ENCODE measurements around the gene MTHFD2L. TPM values are rescaled to one million over a fixed set of nuclear protein-coding genes. Genes with fewer than 3 reads are reported as not detected.

The MTHFD2L gene
- total RNA-seq, 1 experiment from 2014 or later, result 11.6 TPM

- H3K4ac ChIP-seq (ENCODE audit: low read depth, low read length), result no peak overlapping the region
- Mint-ChIP-seq H3K4me3 (no peak overlapping the region), H3K27ac (no peak overlapping the region), H3K9me3 (peaks cover 48 to 50% of the 10 kb centered on the region in 2 experiments), H3K36me3 (ENCODE audit: insufficient read depth in 1 of 3, low read depth in 3 of 3) (peaks cover 22 to 47% (median 27%) of the 10 kb centered on the region in 3 experiments), H3K27me3 (ENCODE audit: low read depth) (no peaks in the 10 kb centered on the region), H3K4me1 (no peaks in the 10 kb centered on the region)
- no peak overlapping the region for H4K5ac ChIP-seq (ENCODE audit: insufficient read length, low read depth, low read length)
- H2BK12ac ChIP-seq (ENCODE audit: insufficient read length, low read depth, low read length), result no peak overlapping the region
- no peak overlapping the region for H2BK15ac ChIP-seq (ENCODE audit: low read depth, low read length)
- no peaks in the 10 kb centered on the region for H3K79me1 ChIP-seq (ENCODE audit: insufficient read depth, low read depth, low read length, poor library complexity, severe bottlenecking)
- H3K56ac ChIP-seq (ENCODE audit: insufficient read length, low read depth, low read length), result no peak overlapping the region
- no peak overlapping the region for H2BK5ac ChIP-seq (ENCODE audit: insufficient read length, low read length)
- H3K9ac ChIP-seq (ENCODE audit: extremely low read depth, insufficient read length, low read length), result no peak overlapping the region
- no peaks in the 10 kb centered on the region for H3K4me1 ChIP-seq (ENCODE audit: insufficient read depth, low read length)
- no peak overlapping the region for H3K23ac ChIP-seq (ENCODE audit: insufficient read length, low read depth, low read length)
- peaks cover 13% of the 10 kb centered on the region for H3K9me3 ChIP-seq (ENCODE audit: control insufficient read depth, low read depth, low read length)
- H3T11ph ChIP-seq (ENCODE audit: low read length), result no peak overlapping the region
- no peak overlapping the region for H3K14ac ChIP-seq (ENCODE audit: insufficient read depth, low read length)
- no peaks in the 10 kb centered on the region for H4K20me1 ChIP-seq (ENCODE audit: control insufficient read depth, insufficient read depth, insufficient read length)
- WGBS (ENCODE audit: extremely low coverage, insufficient read length, low lambda C conversion rate), result no CpG with 5 or more reads among the region's 1 CpG
- no peaks in the 10 kb centered on the region for H3K23me2 ChIP-seq (ENCODE audit: insufficient read length, low read depth, low read length, poor library complexity, severe bottlenecking)
- H2AK5ac ChIP-seq (ENCODE audit: insufficient read length, low read length), result no peak overlapping the region
- H2BK120ac ChIP-seq (ENCODE audit: low read depth, low read length, poor library complexity, severe bottlenecking), result no peak overlapping the region
- no peak for TF ChIP-seq CTCF (conservative IDR thresholded peaks at IDR 0.05)
- H4K8ac ChIP-seq (replicated peaks; ENCODE audit: insufficient read length, low read depth, low read length), result no peak overlapping the region
- no peak overlapping the region for H3K27ac ChIP-seq (ENCODE audit: insufficient read length, low read depth, low read length)
- no peak overlapping the region for H2BK20ac ChIP-seq (ENCODE audit: low read depth, low read length, poor library complexity, severe bottlenecking)
- DNase-seq, result no peak
- H3K79me2 ChIP-seq (ENCODE audit: insufficient read depth, low read length), result no peaks in the 10 kb centered on the region
- no peak overlapping the region for H2AFZ ChIP-seq (ENCODE audit: low read length)
- H3K27me3 ChIP-seq (ENCODE audit: insufficient read depth, low read length), result no peaks in the 10 kb centered on the region
- no peak overlapping the region for H3K18ac ChIP-seq (ENCODE audit: insufficient read length, low read depth, low read length)
- H3K4me2 ChIP-seq (ENCODE audit: insufficient read depth, insufficient read length, low read length), result no peak overlapping the region
- H4K91ac ChIP-seq (ENCODE audit: insufficient read length, low read depth, low read length), result no peak overlapping the region
These were observed 186.1 kb downstream of the MTHFD2L start for GRCh38 chr4:74344031-74344430.

Other genes starting within 250 kb of the MTHFD2L start
- 2.3 and 3.6 TPM in 2 replicates for gene PF4, start 176.1 kb upstream of the MTHFD2L start, total RNA-seq (2021)
- 0.33 TPM in 1 of 2 replicates, not detected in the other for gene PPBP, start 169.9 kb upstream of the MTHFD2L start, total RNA-seq (2021)
- gene CXCL5, start 159.4 kb upstream of the MTHFD2L start, total RNA-seq (2021), result 9.2 and 10.8 TPM in 2 replicates
- gene CXCL3, start 119.4 kb upstream of the MTHFD2L start, total RNA-seq (2021), result 3.7 and 4.4 TPM in 2 replicates
- gene CXCL2, start 58.9 kb upstream of the MTHFD2L start, total RNA-seq (2021), result 0.66 and 0.85 TPM in 2 replicates
- gene EPGN, start 150.4 kb downstream of the MTHFD2L start, total RNA-seq (2021), result not detected in 2 replicates
- gene EREG, start 207.0 kb downstream of the MTHFD2L start, total RNA-seq (2021), result not detected in 2 replicates

All from H9 (cell line).